Measurements from ENCODE around the gene ESPL1.

GRCh38 chr12:53229454-53229853 is 38.6 kb upstream of the ESPL1 start:
- TF ChIP-seq CTCF (IDR thresholded peaks at IDR 0.05) (no peak), TCF7L2 (IDR thresholded peaks at IDR 0.05; ENCODE audit: low read depth, low read length) (no peak), POLR2AphosphoS5 (IDR thresholded peaks at IDR 0.05; ENCODE audit: low read depth, low read length) (no peak), REST (IDR thresholded peaks at IDR 0.05; ENCODE audit: insufficient read depth in 1 of 2, low read depth in 2 of 2, low read length in 1 of 2) (no peak)

Data from Panc1 (cell line).